ENCODE results near the gene PPP1R3E. TPM values are rescaled to one million over a fixed set of nuclear protein-coding genes. Genes with fewer than 3 reads are reported as not detected.
A peak's percentile ranks its signal among the peaks of the same experiment; 100 is the strongest.

Gene PPP1R3E
- total and polyA plus RNA-seq, 2 of the 13 experiments (the other 11 are each of a cell fraction or from before 2014, with no cell fraction given): 16.5 to 26.5 TPM

DNA sequence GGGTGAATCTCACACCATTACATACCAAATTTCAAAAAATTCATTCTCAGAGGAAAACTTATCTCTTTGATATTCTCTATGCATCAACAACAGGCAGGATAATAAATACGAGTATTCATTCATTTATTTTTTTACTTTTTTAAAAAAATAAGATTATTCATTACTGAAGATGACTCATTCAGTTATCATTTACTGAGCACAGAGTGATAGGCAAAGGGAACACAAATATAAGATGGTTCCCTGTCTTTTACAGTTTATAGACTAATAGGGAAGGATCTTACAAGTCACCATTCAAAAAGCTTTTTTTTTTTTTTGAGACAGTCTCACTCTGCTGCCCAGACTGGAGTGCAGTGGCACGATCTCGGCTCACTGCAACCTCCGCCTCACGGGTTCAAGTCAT, 13.6 kb upstream of the PPP1R3E start (continued):
- no peak for TF ChIP-seq NPAS2 (CRISPR knock-in tag; IDR thresholded peaks at IDR 0.05; ENCODE audit: borderline replicate concordance)
- no peak for TF ChIP-seq SOX5 (CRISPR knock-in tag; IDR thresholded peaks at IDR 0.05; ENCODE audit: borderline replicate concordance)
- no peak for TF ChIP-seq ZNF460 (CRISPR knock-in tag; IDR thresholded peaks at IDR 0.05; ENCODE audit: borderline replicate concordance)
- 0 out of 2 replicates have a peak, but pooled peaks have one; percentile 56 for TF ChIP-seq SNAPC2 (CRISPR knock-in tag; IDR thresholded peaks at IDR 0.05)
- TF ChIP-seq DNMT1 (CRISPR knock-in tag; IDR thresholded peaks at IDR 0.05): no peak
- no peak for TF ChIP-seq NFKB2 (CRISPR knock-in tag; IDR thresholded peaks at IDR 0.05; ENCODE audit: borderline replicate concordance)
- no peak for TF ChIP-seq ZNF737 (CRISPR knock-in tag; IDR thresholded peaks at IDR 0.05; ENCODE audit: borderline replicate concordance)
- TF ChIP-seq, protein P1, sequence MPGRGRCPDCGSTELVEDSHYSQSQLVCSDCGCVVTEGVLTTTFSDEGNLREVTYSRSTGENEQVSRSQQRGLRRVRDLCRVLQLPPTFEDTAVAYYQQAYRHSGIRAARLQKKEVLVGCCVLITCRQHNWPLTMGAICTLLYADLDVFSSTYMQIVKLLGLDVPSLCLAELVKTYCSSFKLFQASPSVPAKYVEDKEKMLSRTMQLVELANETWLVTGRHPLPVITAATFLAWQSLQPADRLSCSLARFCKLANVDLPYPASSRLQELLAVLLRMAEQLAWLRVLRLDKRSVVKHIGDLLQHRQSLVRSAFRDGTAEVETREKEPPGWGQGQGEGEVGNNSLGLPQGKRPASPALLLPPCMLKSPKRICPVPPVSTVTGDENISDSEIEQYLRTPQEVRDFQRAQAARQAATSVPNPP (CRISPR knock-in tag; IDR thresholded peaks at IDR 0.05): no peak
- TF ChIP-seq, protein P2, sequence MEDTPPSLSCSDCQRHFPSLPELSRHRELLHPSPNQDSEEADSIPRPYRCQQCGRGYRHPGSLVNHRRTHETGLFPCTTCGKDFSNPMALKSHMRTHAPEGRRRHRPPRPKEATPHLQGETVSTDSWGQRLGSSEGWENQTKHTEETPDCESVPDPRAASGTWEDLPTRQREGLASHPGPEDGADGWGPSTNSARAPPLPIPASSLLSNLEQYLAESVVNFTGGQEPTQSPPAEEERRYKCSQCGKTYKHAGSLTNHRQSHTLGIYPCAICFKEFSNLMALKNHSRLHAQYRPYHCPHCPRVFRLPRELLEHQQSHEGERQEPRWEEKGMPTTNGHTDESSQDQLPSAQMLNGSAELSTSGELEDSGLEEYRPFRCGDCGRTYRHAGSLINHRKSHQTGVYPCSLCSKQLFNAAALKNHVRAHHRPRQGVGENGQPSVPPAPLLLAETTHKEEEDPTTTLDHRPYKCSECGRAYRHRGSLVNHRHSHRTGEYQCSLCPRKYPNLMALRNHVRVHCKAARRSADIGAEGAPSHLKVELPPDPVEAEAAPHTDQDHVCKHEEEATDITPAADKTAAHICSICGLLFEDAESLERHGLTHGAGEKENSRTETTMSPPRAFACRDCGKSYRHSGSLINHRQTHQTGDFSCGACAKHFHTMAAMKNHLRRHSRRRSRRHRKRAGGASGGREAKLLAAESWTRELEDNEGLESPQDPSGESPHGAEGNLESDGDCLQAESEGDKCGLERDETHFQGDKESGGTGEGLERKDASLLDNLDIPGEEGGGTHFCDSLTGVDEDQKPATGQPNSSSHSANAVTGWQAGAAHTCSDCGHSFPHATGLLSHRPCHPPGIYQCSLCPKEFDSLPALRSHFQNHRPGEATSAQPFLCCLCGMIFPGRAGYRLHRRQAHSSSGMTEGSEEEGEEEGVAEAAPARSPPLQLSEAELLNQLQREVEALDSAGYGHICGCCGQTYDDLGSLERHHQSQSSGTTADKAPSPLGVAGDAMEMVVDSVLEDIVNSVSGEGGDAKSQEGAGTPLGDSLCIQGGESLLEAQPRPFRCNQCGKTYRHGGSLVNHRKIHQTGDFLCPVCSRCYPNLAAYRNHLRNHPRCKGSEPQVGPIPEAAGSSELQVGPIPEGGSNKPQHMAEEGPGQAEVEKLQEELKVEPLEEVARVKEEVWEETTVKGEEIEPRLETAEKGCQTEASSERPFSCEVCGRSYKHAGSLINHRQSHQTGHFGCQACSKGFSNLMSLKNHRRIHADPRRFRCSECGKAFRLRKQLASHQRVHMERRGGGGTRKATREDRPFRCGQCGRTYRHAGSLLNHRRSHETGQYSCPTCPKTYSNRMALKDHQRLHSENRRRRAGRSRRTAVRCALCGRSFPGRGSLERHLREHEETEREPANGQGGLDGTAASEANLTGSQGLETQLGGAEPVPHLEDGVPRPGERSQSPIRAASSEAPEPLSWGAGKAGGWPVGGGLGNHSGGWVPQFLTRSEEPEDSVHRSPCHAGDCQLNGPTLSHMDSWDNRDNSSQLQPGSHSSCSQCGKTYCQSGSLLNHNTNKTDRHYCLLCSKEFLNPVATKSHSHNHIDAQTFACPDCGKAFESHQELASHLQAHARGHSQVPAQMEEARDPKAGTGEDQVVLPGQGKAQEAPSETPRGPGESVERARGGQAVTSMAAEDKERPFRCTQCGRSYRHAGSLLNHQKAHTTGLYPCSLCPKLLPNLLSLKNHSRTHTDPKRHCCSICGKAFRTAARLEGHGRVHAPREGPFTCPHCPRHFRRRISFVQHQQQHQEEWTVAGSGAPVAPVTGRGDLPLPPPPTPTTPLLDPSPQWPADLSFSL (CRISPR knock-in tag; IDR thresholded peaks at IDR 0.05): no peak
- TF ChIP-seq MTA1 (CRISPR knock-in tag; IDR thresholded peaks at IDR 0.05; ENCODE audit: borderline replicate concordance): no peak
- no peak for TF ChIP-seq ATM (IDR thresholded peaks at IDR 0.05; ENCODE audit: borderline replicate concordance)
- no peak for TF ChIP-seq HNRNPK (IDR thresholded peaks at IDR 0.05; ENCODE audit: low read depth, low read length, poor library complexity, severe bottlenecking)
